Renal pelvis (tissue), 4 donors: ENCODE data around the gene MAP3K8. TPM values are rescaled to one million over a fixed set of nuclear protein-coding genes. Genes with fewer than 3 reads are reported as not detected.
"Not testable (repeated sequence)": the region's sequence is repeated elsewhere in the genome, so short reads cannot be mapped to it uniquely, and the experiment has no call there.

Experiments used
- DNase-seq: peaks from one replicate; pipeline ENCODE4 v3.0.0-alpha.2; 2013
- polyA plus RNA-seq, 3 donors: library from polyadenylated mRNA; unstranded; fragments of 120-200 nt; gene quantifications; one replicate each; pipeline ENCODE4 v1.2.1, GENCODE V29; 2013; ENCODE audit not compliant: insufficient read length in 3 of 3

The MAP3K8 gene
- polyA plus RNA-seq, 3 donors, result 6.3 to 12.3 (median 9.3) TPM

- no peak for DNase-seq
Measured at GRCh38 chr10:30445711-30446110, 11.7 kb downstream of the MAP3K8 start.

GRCh38 chr10:30447125-30447799 is 13.3 kb downstream of the MAP3K8 start:
- no peak for DNase-seq

- DNase-seq, result no peak
Measured at GRCh38 chr10:30448092-30448491, 14.1 kb downstream of the MAP3K8 start.

GRCh38 chr10:30453764-30454527 is 20.0 kb downstream of the MAP3K8 start:
- no peak for DNase-seq

GRCh38 chr10:30454744-30455510 is 20.9 kb downstream of the MAP3K8 start:
- DNase-seq, result no peak

GRCh38 chr10:30455816-30456215 is 21.8 kb downstream of the MAP3K8 start:
- no peak for DNase-seq

- no peak for DNase-seq
Measured at GRCh38 chr10:30456266-30456665, 22.3 kb downstream of the MAP3K8 start.

- no peak for DNase-seq
Measured at GRCh38 chr10:30459283-30459682, 25.3 kb downstream of the MAP3K8 start.

GRCh38 chr10:30460121-30460520 is 26.1 kb downstream of the MAP3K8 start:
- no peak for DNase-seq

GRCh38 chr10:30462513-30462912 is 28.5 kb downstream of the MAP3K8 start:
- DNase-seq, result no peak

GRCh38 chr10:30463944-30464451 is 30.0 kb downstream of the MAP3K8 start:
- no peak for DNase-seq

GRCh38 chr10:30464675-30465074 is 30.7 kb downstream of the MAP3K8 start:
- no peak for DNase-seq

GRCh38 chr10:30466445-30466844 is 32.5 kb downstream of the MAP3K8 start:
- no peak for DNase-seq

GRCh38 chr10:30467651-30468338 is 33.8 kb downstream of the MAP3K8 start:
- no peak for DNase-seq

GRCh38 chr10:30472414-30473155 is 38.6 kb downstream of the MAP3K8 start:
- DNase-seq, result no peak

GRCh38 chr10:30475515-30475914 is 41.5 kb downstream of the MAP3K8 start:
- not testable (repeated sequence) for DNase-seq

- no peak for DNase-seq
Measured at GRCh38 chr10:30476511-30477155, 42.6 kb downstream of the MAP3K8 start.

- DNase-seq, result not testable (repeated sequence)
Measured at GRCh38 chr10:30479513-30479912, 45.5 kb downstream of the MAP3K8 start.

GRCh38 chr10:30481603-30482002 is 47.6 kb downstream of the MAP3K8 start:
- no peak for DNase-seq

GRCh38 chr10:30488316-30488715 is 54.3 kb downstream of the MAP3K8 start:
- DNase-seq, result no peak

GRCh38 chr10:30489346-30489745 is 55.4 kb downstream of the MAP3K8 start:
- DNase-seq, result no peak
